ENCODE data around the gene CCDC154. TPM values are rescaled to one million over a fixed set of nuclear protein-coding genes. Genes with fewer than 3 reads are reported as not detected.

Gene CCDC154
- total RNA-seq, 1 experiment from 2014 or later, result not detected

DNA sequence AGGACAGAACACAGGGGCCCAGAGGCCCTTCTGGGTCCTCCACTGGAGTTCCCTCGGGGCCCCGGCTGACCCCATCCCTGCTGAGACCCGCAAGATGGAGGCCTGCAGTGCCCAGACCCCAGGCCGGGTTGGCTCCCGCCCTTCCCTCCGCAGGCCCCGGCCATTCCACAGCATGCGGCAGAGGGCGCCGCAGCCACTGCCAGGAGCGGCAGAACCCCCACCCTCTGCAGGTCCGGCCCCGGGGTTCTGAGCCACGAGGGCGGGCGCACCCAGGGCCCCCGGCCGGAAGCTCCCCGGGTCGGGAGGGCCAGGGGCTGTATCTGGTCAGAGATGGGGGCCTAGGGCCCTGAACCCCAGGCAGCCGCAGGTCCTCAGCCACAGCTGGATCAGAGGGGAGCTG, 15.8 kb downstream of the CCDC154 start:
- H4K20me1 ChIP-seq (ENCODE audit: insufficient read depth, low read depth, low read length), result no peaks in the 10 kb centered on the region
- no peaks in the 10 kb centered on the region for H3K9me2 ChIP-seq (replicated peaks; ENCODE audit: insufficient read depth, low read length)
- H2AFZ ChIP-seq (ENCODE audit: low read length), result no peak overlapping the region
- no peak overlapping the region for H3K9ac ChIP-seq (ENCODE audit: low read length)
- no peaks in the 10 kb centered on the region for H3K27me3 ChIP-seq (ENCODE audit: low read length)
- no peaks in the 10 kb centered on the region for H3K9me3 ChIP-seq (ENCODE audit: low read length)
- no peaks in the 10 kb centered on the region for H3K79me2 ChIP-seq (ENCODE audit: low read length)
- no peak overlapping the region for H3K4me3 ChIP-seq (ENCODE audit: low read length)
- H3K27ac ChIP-seq (ENCODE audit: low read length), result no peak overlapping the region
- H3K36me3 ChIP-seq (ENCODE audit: insufficient read depth, low read length), result no peaks in the 10 kb centered on the region
- peak; percentile 74 for DNase-seq
- H3K4me1 ChIP-seq (ENCODE audit: low read length), result 0 out of 2 replicates have a peak, but pooled peaks cover 2% of the 10 kb centered on the region
- no peak overlapping the region for H3K4me2 ChIP-seq (ENCODE audit: low read depth, low read length, poor library complexity, severe bottlenecking)

DNA sequence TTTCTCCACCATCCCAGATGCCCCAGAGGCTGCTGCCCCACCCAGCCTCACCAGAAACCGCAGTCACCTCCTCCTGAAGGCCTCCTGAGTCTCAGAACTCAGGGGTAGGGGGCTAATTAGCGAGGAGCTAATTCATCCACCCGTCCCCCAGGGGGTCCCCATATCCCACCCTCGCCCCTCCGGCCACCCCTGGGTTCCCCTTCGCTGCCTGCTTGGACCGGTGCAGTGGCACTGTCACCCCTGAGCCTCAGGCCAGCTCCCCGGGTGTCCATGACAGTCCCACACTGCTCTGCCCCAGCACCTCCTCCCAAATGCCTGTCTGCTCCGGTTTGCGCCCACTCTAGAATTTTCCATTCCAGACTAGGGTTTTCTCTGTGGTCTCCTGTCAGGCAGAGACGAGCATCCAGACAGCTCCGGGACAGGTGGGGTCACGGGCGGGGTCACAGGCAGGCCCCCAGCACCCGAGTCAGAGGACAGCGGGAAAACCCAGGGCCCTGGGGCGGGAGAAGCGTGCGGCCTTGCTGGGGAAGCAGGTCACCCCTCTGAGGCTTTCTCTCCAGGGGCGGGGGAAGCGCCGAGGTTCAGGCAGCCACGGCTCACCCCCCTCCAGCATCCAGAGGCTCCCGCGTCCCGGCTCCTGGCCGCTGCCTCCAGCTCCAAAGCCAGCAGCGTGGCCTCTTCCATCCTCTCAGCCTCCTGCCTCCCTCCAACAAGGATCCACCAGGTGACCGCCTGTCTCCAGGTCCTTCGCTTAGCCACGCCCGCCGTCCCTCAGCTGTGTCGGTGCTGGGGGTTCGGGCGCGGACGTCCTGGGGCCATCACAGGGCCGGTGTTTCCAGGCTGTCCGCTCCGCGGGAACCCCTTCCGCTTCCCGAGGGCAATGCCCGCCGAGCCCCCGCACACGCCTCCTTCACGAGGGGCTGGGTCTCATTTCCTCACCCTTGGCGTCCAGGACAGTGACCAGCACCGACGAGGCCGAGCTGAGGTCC, 16.6 kb downstream of the CCDC154 start:
- H3K27ac ChIP-seq (ENCODE audit: low read length), result no peak overlapping the region
- no peaks in the 10 kb centered on the region for H3K27me3 ChIP-seq (ENCODE audit: low read length)
- DNase-seq, result no peak
- H3K79me2 ChIP-seq (ENCODE audit: low read length), result no peaks in the 10 kb centered on the region
- no peak overlapping the region for H3K4me3 ChIP-seq (ENCODE audit: low read length)
- no peaks in the 10 kb centered on the region for H3K9me2 ChIP-seq (replicated peaks; ENCODE audit: insufficient read depth, low read length)
- H4K20me1 ChIP-seq (ENCODE audit: insufficient read depth, low read depth, low read length), result no peaks in the 10 kb centered on the region
- H3K9me3 ChIP-seq (ENCODE audit: low read length), result no peaks in the 10 kb centered on the region
- H3K9ac ChIP-seq (ENCODE audit: low read length), result no peak overlapping the region
- H3K4me2 ChIP-seq (ENCODE audit: low read depth, low read length, poor library complexity, severe bottlenecking), result no peak overlapping the region
- H2AFZ ChIP-seq (ENCODE audit: low read length), result no peak overlapping the region
- H3K4me1 ChIP-seq (ENCODE audit: low read length), result 0 out of 2 replicates have a peak, but pooled peaks cover 2% of the 10 kb centered on the region
- no peaks in the 10 kb centered on the region for H3K36me3 ChIP-seq (ENCODE audit: insufficient read depth, low read length)

GRCh38 chr16:1426734-1427471, 17.5 kb downstream of the CCDC154 start:
- Histone ChIP-seq H3K4me1 (ENCODE audit: low read length) (0 out of 2 replicates have a peak, but pooled peaks cover 2% of the 10 kb centered on the region), H3K9me3 (ENCODE audit: low read length) (no peaks in the 10 kb centered on the region), H3K4me2 (ENCODE audit: low read depth, low read length, poor library complexity, severe bottlenecking) (no peak overlapping the region), H3K36me3 (ENCODE audit: insufficient read depth, low read length) (no peaks in the 10 kb centered on the region), H3K79me2 (ENCODE audit: low read length) (no peaks in the 10 kb centered on the region), H3K27me3 (ENCODE audit: low read length) (no peaks in the 10 kb centered on the region), H4K20me1 (ENCODE audit: insufficient read depth, low read depth, low read length) (no peaks in the 10 kb centered on the region), H3K4me3 (ENCODE audit: low read length) (no peak overlapping the region), H3K9me2 (replicated peaks; ENCODE audit: insufficient read depth, low read length) (no peaks in the 10 kb centered on the region), H2AFZ (ENCODE audit: low read length) (no peak overlapping the region), H3K27ac (ENCODE audit: low read length) (no peak overlapping the region), H3K9ac (ENCODE audit: low read length) (no peak overlapping the region)
- no peak for DNase-seq

- peaks cover 6% of the 10 kb centered on the region for H3K4me1 ChIP-seq (ENCODE audit: low read length)
- no peaks in the 10 kb centered on the region for H3K27me3 ChIP-seq (ENCODE audit: low read length)
- no peak overlapping the region for H3K4me2 ChIP-seq (ENCODE audit: low read depth, low read length, poor library complexity, severe bottlenecking)
- no peaks in the 10 kb centered on the region for H4K20me1 ChIP-seq (ENCODE audit: insufficient read depth, low read depth, low read length)
- H3K4me3 ChIP-seq (ENCODE audit: low read length), result no peak overlapping the region
- H3K9ac ChIP-seq (ENCODE audit: low read length), result no peak overlapping the region
- no peak overlapping the region for H2AFZ ChIP-seq (ENCODE audit: low read length)
- H3K36me3 ChIP-seq (ENCODE audit: insufficient read depth, low read length), result no peaks in the 10 kb centered on the region
- H3K9me2 ChIP-seq (replicated peaks; ENCODE audit: insufficient read depth, low read length), result no peaks in the 10 kb centered on the region
- no peak overlapping the region for H3K27ac ChIP-seq (ENCODE audit: low read length)
- H3K9me3 ChIP-seq (ENCODE audit: low read length), result no peaks in the 10 kb centered on the region
- no peaks in the 10 kb centered on the region for H3K79me2 ChIP-seq (ENCODE audit: low read length)
- DNase-seq, result no peak
These were observed 18.6 kb downstream of the CCDC154 start for GRCh38 chr16:1425616-1426370.

- H2AFZ ChIP-seq (ENCODE audit: low read length), result no peak overlapping the region
- H4K20me1 ChIP-seq (ENCODE audit: insufficient read depth, low read depth, low read length), result no peaks in the 10 kb centered on the region
- H3K4me1 ChIP-seq (ENCODE audit: low read length), result peaks cover 14% of the 10 kb centered on the region
- H3K36me3 ChIP-seq (ENCODE audit: insufficient read depth, low read length), result no peaks in the 10 kb centered on the region
- no peak overlapping the region for H3K27ac ChIP-seq (ENCODE audit: low read length)
- no peaks in the 10 kb centered on the region for H3K9me3 ChIP-seq (ENCODE audit: low read length)
- H3K9me2 ChIP-seq (replicated peaks; ENCODE audit: insufficient read depth, low read length), result no peaks in the 10 kb centered on the region
- H3K27me3 ChIP-seq (ENCODE audit: low read length), result no peaks in the 10 kb centered on the region
- H3K4me3 ChIP-seq (ENCODE audit: low read length), result no peak overlapping the region
- DNase-seq, result no peak
- H3K4me2 ChIP-seq (ENCODE audit: low read depth, low read length, poor library complexity, severe bottlenecking), result no peak overlapping the region
- H3K9ac ChIP-seq (ENCODE audit: low read length), result no peak overlapping the region
- peaks cover 16% of the 10 kb centered on the region for H3K79me2 ChIP-seq (ENCODE audit: low read length)
These were observed 20.3 kb downstream of the CCDC154 start for GRCh38 chr16:1424028-1424427.

GRCh38 chr16:1422076-1422475, 22.3 kb downstream of the CCDC154 start:
- Histone ChIP-seq H3K4me2 (ENCODE audit: low read depth, low read length, poor library complexity, severe bottlenecking) (no peak overlapping the region), H3K27ac (ENCODE audit: low read length) (no peak overlapping the region), H3K9ac (ENCODE audit: low read length) (no peak overlapping the region), H3K79me2 (ENCODE audit: low read length) (peaks cover 25% of the 10 kb centered on the region), H3K4me1 (ENCODE audit: low read length) (peaks cover 17% of the 10 kb centered on the region), H3K9me3 (ENCODE audit: low read length) (no peaks in the 10 kb centered on the region), H3K4me3 (ENCODE audit: low read length) (no peak overlapping the region), H3K27me3 (ENCODE audit: low read length) (no peaks in the 10 kb centered on the region), H4K20me1 (ENCODE audit: insufficient read depth, low read depth, low read length) (no peaks in the 10 kb centered on the region), H2AFZ (ENCODE audit: low read length) (no peak overlapping the region), H3K9me2 (replicated peaks; ENCODE audit: insufficient read depth, low read length) (no peaks in the 10 kb centered on the region), H3K36me3 (ENCODE audit: insufficient read depth, low read length) (no peaks in the 10 kb centered on the region; the same call in 1 of the 2 replicates)
- no peak for DNase-seq

GRCh38 chr16:1420111-1420539, 24.2 kb downstream of the CCDC154 start:
- no peak for DNase-seq

More at GRCh38 chr16:1420111-1420539, 24.2 kb downstream of the CCDC154 start:
- H3K27ac ChIP-seq (ENCODE audit: low read length), result no peak overlapping the region
- no peaks in the 10 kb centered on the region for H4K20me1 ChIP-seq (ENCODE audit: insufficient read depth, low read depth, low read length)
- no peaks in the 10 kb centered on the region for H3K9me3 ChIP-seq (ENCODE audit: low read length)
- H2AFZ ChIP-seq (ENCODE audit: low read length), result no peak overlapping the region
- H3K9ac ChIP-seq (ENCODE audit: low read length), result peak overlapping the region; percentile 88
- H3K4me1 ChIP-seq (ENCODE audit: low read length), result peaks cover 17% of the 10 kb centered on the region
- H3K4me3 ChIP-seq (ENCODE audit: low read length), result peak overlapping the region; percentile 90
- H3K36me3 ChIP-seq (ENCODE audit: insufficient read depth, low read length), result no peaks in the 10 kb centered on the region; the same call in 1 of the 2 replicates
- no peaks in the 10 kb centered on the region for H3K9me2 ChIP-seq (replicated peaks; ENCODE audit: insufficient read depth, low read length)
- H3K79me2 ChIP-seq (ENCODE audit: low read length), result peaks cover 25% of the 10 kb centered on the region
- no peaks in the 10 kb centered on the region for H3K27me3 ChIP-seq (ENCODE audit: low read length)
- peak overlapping the region; percentile 62 for H3K4me2 ChIP-seq (ENCODE audit: low read depth, low read length, poor library complexity, severe bottlenecking)

Data from Karpas-422 (cell line).